Uterus (tissue), 2 donors: ENCODE data around the gene SYN1.

Experiments
- POLR2A ChIP-seq, 2 donors: fragments of 450-650 bp; IDR thresholded peaks; one replicate each; pipeline ENCODE4 v1.6.1; 2016; ENCODE audit warnings: antibody characterized with exemption in 2 of 2, mild to moderate bottlenecking in 1 of 2, moderate library complexity in 1 of 2
- TF ChIP-seq, protein P1 (sequence below), 4 experiments: fragments of 200-600 bp in 2 of 4; fragments of 450-650 bp in 2 of 4; sonication (generic) in 2 of 4; IDR thresholded peaks; one replicate each; pipeline ENCODE4 v1.5.1; 2016 to 2019; ENCODE audit warnings: antibody characterized with exemption in 4 of 4, mild to moderate bottlenecking in 2 of 4, moderate library complexity in 1 of 4

DNA sequence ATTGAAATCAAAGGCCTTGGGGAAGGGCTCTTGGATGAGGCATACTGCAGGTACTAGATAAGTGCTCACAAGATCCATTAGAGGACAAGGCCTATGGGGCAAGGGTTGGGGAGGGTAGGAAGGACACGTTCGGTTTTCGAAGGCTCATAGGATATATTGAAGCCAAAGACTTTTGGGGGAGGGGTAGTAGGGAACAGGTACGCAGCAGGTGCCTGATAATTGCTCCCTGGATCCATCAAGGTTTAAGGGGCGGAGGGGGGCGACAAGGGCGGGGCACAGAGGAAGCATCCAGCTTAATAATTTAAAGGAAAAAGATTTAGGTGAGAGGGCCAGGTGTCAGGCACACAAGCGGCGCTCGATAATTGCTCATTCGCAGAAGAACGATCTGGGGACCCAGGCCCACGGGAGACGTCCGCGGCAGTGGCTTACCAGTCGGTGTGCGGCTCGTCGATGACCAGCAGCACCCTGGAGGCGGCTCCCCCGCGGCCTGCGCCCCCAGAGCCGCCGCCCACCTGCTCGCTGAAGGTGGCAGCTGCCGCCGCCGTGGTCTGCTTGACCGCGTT is 653 bp downstream of the SYN1 start:
- TF ChIP-seq, protein P1, sequence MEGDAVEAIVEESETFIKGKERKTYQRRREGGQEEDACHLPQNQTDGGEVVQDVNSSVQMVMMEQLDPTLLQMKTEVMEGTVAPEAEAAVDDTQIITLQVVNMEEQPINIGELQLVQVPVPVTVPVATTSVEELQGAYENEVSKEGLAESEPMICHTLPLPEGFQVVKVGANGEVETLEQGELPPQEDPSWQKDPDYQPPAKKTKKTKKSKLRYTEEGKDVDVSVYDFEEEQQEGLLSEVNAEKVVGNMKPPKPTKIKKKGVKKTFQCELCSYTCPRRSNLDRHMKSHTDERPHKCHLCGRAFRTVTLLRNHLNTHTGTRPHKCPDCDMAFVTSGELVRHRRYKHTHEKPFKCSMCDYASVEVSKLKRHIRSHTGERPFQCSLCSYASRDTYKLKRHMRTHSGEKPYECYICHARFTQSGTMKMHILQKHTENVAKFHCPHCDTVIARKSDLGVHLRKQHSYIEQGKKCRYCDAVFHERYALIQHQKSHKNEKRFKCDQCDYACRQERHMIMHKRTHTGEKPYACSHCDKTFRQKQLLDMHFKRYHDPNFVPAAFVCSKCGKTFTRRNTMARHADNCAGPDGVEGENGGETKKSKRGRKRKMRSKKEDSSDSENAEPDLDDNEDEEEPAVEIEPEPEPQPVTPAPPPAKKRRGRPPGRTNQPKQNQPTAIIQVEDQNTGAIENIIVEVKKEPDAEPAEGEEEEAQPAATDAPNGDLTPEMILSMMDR (IDR thresholded peaks at IDR 0.05): no peak
- TF ChIP-seq POLR2A (IDR thresholded peaks at IDR 0.05): no peak
